HG02798 (cell line): Measurements from ENCODE around the gene VPS51.
"Not testable (repeated sequence)": the region's sequence is repeated elsewhere in the genome, so short reads cannot be mapped to it uniquely, and the experiment has no call there.

Experiments used
- ATAC-seq: cut with Tn5 transposase; IDR thresholded peaks from one replicate; pipeline ENCODE4 v1.9.1; 2021; ENCODE audit warnings: mild to moderate bottlenecking; ENCODE audit not compliant: unreplicated experiment, poor library complexity

Gene VPS51

GRCh38 chr11:65132238-65132987 lies 36.4 kb downstream of the VPS51 start:
- peak; percentile 33 for ATAC-seq

- peak; percentile 24 for ATAC-seq
These were observed 37.1 kb downstream of the VPS51 start for GRCh38 chr11:65132988-65133700.

- ATAC-seq = no peak
These were observed 37.7 kb downstream of the VPS51 start for GRCh38 chr11:65133724-65134123.

- peak; percentile 66 for ATAC-seq
These were observed 38.4 kb downstream of the VPS51 start, which contains the start of gene SYVN1 for GRCh38 chr11:65134240-65134951. Gene SYVN1 (minus strand): TSS chr11:65134519. CDS start chr11:65133601, 918 bp downstream.

GRCh38 chr11:65134952-65135632 lies 39.1 kb downstream of the VPS51 start:
- peak; percentile 79 for ATAC-seq

GRCh38 chr11:65135633-65136145 lies 39.7 kb downstream of the VPS51 start:
- ATAC-seq = no peak

GRCh38 chr11:65136515-65137096 lies 40.6 kb downstream of the VPS51 start:
- no peak for ATAC-seq

GRCh38 chr11:65141896-65142494 lies 46.0 kb downstream of the VPS51 start:
- no peak for ATAC-seq

- no peak for ATAC-seq
These were observed 51.5 kb downstream of the VPS51 start for GRCh38 chr11:65147352-65148075.

GRCh38 chr11:65148657-65149056 lies 52.6 kb downstream of the VPS51 start:
- no peak for ATAC-seq

- not testable (repeated sequence) for ATAC-seq
These were observed 54.1 kb downstream of the VPS51 start for GRCh38 chr11:65150131-65150508.

GRCh38 chr11:65150509-65151299 lies 54.7 kb downstream of the VPS51 start:
- no peak for ATAC-seq

GRCh38 chr11:65151331-65151899 lies 55.4 kb downstream of the VPS51 start:
- ATAC-seq = no peak

- ATAC-seq = no peak
These were observed 56.1 kb downstream of the VPS51 start for GRCh38 chr11:65152122-65152521.

GRCh38 chr11:65156256-65156655 lies 60.2 kb downstream of the VPS51 start:
- no peak for ATAC-seq

GRCh38 chr11:65156926-65157325 lies 60.9 kb downstream of the VPS51 start:
- no peak for ATAC-seq

- ATAC-seq = no peak
These were observed 61.3 kb downstream of the VPS51 start for GRCh38 chr11:65157336-65157735.

GRCh38 chr11:65159012-65159411 lies 63.0 kb downstream of the VPS51 start:
- ATAC-seq = peak; percentile 62
